CD1c-positive myeloid dendritic cell (primary cell): ENCODE results near the gene MRPL42.
"Not testable (repeated sequence)": the region's sequence is repeated elsewhere in the genome, so short reads cannot be mapped to it uniquely, and the experiment has no call there.

Experiments
- DNase-seq: peaks from one replicate; pipeline ENCODE4 v3.0.0-alpha.2; 2016; ENCODE audit errors: extremely low spot score

Gene MRPL42

DNA sequence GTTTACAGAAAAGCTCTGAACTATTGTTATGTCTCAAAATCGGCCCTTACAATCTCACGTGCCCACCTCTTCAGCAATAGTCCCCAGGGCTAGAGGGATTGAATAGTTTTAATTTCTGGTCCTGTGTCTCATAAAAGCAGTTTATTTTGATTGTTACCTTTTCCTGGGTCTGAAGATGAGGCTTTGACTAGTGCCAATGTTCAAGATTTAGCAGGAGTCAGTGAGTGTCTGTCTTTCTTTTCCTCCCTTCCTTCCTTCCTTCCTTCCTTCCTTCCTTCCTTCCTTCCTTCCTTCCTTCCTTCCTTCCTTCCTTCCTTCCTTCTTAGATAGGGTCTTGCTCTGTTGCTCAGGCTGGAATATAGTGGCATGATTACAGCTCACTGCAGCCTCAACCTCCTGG, 80.5 kb downstream of the MRPL42 start:
- DNase-seq, result no peak

DNA sequence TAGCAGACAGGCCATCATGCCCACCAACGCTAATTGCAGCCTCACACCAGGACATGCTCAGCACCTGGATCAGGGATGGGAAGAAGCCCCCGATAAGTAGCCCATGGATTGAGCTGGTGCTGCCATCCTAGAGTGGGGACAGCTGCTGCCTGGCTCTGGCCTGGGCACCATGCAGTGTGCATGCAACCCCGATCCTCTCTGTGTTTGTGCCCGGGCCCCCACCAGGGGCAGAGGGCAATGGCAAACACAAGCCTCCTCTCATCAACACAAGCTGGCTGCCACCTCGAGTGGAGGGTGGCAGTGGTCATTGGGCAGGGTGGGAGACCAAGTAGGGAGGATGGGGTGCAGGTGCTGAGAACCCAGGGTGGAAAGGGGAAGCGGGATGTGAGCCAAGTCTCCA, 81.9 kb downstream of the MRPL42 start:
- DNase-seq, result no peak

DNA sequence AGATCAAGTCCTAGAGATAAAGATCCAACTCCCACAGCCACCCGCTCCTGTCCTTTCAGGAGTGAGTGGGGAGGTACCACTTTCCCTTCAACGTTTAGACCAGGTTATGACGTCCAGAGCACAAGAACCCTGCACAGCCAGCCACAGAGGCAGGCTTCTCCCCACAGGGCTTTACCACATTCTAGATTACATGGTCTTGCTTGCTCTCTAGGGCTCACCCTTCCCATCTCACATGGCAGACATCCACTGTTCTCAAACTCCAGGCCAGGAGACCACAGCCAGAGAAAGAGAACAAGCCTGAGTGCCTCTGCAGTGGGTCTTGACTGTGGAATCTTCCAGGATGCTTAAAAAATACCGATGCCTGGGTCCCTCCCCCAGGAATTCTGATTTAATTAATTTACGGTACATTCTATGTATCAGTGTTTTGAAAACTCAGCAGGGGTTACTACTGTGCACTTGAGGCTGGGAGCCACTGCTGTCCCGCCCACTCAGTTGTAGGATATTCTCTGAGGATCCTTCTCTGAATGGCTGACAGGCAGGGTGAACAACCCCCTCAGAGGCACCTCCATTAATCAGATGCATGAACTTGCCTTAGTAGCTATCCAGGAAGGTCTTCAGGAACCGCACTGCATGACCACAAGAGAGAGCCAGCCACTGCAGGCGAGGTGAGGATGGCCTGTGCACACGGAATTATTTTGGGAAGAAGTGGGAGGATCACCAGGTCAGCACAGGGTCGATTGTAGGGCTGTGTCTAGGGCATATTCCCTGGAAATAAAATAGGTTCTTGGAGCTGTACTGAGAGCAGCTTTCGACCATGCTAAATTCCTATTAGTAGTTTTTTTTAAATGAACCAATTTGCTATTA, 83.7 kb downstream of the MRPL42 start:
- no peak for DNase-seq

DNA sequence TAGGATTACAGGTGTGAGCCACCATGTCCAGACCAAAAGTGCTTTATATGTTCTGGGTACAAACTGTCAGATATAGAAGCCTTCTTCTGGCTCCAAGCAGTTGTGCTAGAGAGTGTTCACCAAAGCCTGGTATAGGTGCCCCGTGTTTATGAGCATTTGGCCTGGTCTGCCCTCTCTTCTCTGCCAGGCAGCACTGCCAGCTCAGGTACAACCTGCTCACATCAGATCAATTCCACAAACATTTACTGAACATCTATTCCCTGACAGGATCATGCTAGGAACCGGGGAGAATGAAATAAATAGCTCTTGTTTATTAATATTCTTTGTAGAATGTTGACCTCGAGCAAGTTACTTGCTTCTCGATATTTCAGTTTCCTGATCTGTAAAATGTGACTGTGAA, 85.1 kb downstream of the MRPL42 start:
- DNase-seq, result no peak

DNA sequence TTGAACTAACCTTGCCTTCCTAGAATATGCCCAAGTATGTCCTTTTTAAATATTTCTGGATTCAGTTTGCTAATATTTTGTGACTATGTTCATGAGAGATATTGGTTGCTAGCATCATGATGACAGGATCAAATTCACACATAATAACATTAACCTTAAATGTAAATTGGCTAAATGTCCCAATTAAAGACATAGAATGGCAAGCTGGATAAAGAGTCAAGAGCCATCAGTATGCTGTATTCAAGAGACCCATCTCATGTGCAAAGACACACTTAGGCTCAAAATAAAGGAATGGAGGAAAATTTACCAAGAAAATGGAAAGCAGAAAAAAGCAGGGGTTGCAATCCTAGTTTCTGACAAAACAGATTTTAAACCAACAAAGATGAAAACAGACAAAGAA, 90.6 kb downstream of the MRPL42 start:
- not testable (repeated sequence) for DNase-seq

DNA sequence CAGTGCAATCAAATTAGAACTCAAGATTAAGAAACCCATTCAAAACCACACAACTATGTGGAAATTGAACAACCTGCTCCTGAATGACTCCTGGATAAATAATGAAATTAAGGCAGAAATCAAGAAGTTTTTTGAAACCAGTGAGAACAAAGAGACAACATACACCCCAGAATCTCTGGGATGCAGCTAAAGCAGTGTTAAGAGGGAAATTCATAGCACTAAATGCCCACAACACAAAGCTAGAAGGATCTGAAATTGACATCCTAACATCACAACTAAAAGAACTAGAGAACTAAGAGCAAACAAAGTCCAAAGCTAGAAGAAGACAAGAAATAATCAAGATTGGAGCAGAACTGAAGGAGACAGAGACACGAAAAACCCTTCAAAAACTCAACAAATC, 91.4 kb downstream of the MRPL42 start:
- DNase-seq, result not testable (repeated sequence)

DNA sequence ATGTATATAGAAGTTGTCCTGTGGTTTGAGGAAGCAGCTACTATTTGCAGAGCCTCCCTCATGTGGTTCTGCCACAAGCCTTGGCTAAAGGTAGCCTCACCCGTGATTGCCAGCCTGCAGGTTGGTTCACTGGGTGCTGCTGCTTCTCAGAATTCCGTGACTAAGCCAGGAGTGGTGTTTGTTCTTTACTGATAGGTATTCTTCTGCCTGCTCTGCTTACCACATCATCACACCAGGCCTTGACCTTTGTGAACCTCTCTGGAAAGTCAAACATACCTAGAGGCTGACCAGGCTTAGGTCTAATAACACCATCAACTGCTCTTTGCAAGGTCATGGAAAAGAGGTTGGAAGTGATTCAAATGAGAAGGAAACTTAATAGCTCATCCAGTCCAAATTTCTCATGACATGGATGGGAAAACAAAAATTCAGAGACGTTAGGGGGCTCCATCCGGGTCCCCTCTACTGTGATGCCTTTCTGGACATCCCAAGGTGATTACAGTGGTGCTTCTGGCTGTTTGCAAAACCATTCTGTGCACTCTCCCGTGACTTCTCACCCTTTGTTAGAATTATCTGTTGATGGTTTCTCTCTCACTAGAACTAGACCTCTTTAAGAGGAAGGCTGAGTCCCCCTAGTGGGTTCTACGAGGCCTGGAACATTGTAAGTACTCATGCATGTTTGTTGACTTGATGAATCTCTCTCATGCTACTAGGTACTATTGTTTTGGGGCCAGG, 96.7 kb downstream of the MRPL42 start:
- no peak for DNase-seq

DNA sequence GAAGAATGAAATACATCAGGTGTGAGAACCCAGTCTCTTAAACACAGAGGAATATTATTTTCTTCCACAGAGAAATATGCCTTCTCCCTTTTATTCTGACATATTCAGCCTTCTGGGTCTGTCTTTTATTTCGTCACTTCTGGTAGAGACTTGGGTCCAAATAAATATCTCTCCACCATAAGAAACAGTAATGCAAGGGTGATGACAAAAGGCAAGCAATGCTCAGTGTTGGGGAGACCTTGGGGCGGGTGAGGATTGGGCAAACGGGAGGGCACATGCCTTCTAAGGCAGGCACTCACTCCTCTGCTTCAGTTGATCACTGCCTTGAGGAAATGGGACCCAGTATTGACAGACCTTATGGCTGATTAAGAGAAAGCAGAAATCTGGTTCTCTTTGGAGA, 98.4 kb downstream of the MRPL42 start:
- DNase-seq, result no peak
